Regular cardiac myocyte (primary cell): Measurements from ENCODE around the gene SCNN1A. TPM values are rescaled to one million over a fixed set of nuclear protein-coding genes. Genes with fewer than 3 reads are reported as not detected.

Experiments
- total RNA-seq: library from RNA; depleted of rRNA; stranded (reverse); fragments of >200 nt; gene quantifications from 2 replicates; pipeline ENCODE4 v1.2.3, GENCODE V29; 2014

SCNN1A gene
- 0.58 and 1.4 TPM in 2 replicates for total RNA-seq

GRCh38 chr12:6375269-6376078 is at the start of gene SCNN1A:
SCNN1A (minus strand) TSS chr12:6375563; CDS start chr12:6374783, 780 bp downstream.

GRCh38 chr12:6383572-6384498 is 8.5 kb upstream of the SCNN1A start, which contains the start of gene LTBR:
LTBR (plus strand) TSS chr12:6384162; CDS start chr12:6384359, 197 bp downstream.

GRCh38 chr12:6341417-6342139 is 33.8 kb downstream of the SCNN1A start, which contains the start of gene TNFRSF1A:
TNFRSF1A (minus strand) TSS chr12:6342076; CDS start chr12:6341814, 262 bp downstream.

Other genes starting within 250 kb of the SCNN1A start
- gene CD9, start 175.2 kb downstream of the SCNN1A start, total RNA-seq: 287 and 641 TPM in 2 replicates
- gene PLEKHG6, start 64.9 kb downstream of the SCNN1A start, total RNA-seq: under 0.01 TPM in 1 of 2 replicates, not detected in the other
- gene TNFRSF1A, start 33.5 kb downstream of the SCNN1A start, total RNA-seq: 91.3 and 116 TPM in 2 replicates
- gene LTBR, start 8.6 kb upstream of the SCNN1A start, total RNA-seq: 36.8 and 71.0 TPM in 2 replicates
- gene CD27, start 69.4 kb upstream of the SCNN1A start, total RNA-seq: not detected in 2 replicates
- 3.8 and 13.5 TPM in 2 replicates for gene TAPBPL, start 76.5 kb upstream of the SCNN1A start, total RNA-seq
- gene VAMP1, start 95.1 kb upstream of the SCNN1A start, total RNA-seq: 2.7 and 3.7 TPM in 2 replicates
- 86.8 and 164 TPM in 2 replicates for gene MRPL51, start 117.7 kb upstream of the SCNN1A start, total RNA-seq
- 27.6 and 102 TPM in 2 replicates for gene NCAPD2, start 118.5 kb upstream of the SCNN1A start, total RNA-seq
- 10,543 and 12,698 TPM in 2 replicates for gene GAPDH, start 159.0 kb upstream of the SCNN1A start, total RNA-seq
- 9.0 and 21.4 TPM in 2 replicates for gene IFFO1, start 180.5 kb upstream of the SCNN1A start, total RNA-seq
- gene NOP2, start 192.7 kb upstream of the SCNN1A start, total RNA-seq: 16.3 and 29.1 TPM in 2 replicates
- 152 and 224 TPM in 2 replicates for gene CHD4, start 231.8 kb upstream of the SCNN1A start, total RNA-seq